HCT116 (cell line): ENCODE data around the gene OSBP2. TPM values are rescaled to one million over a fixed set of nuclear protein-coding genes. Genes with fewer than 3 reads are reported as not detected.

Experiments
- ATAC-seq: fragments of 200-7000 bp; cut with Tn5 transposase; 2 replicates; pipeline ENCODE4 v1.9.1; 2020; ENCODE audit warnings: mild to moderate bottlenecking, moderate library complexity
- BruUV-seq: library from RNA; stranded (reverse); fragments of 400-500 nt; replicated peaks from 2 replicates; lab custom pipeline; 2021; lab: Mats Ljungman, UMichigan
- CTCF ChIA-PET: fragments of 300-600 bp; sonication (Branson Sonifier 250); formaldehyde crosslinking; loops from one replicate; lab custom pipeline; 2021; ENCODE audit warnings: antibody characterized with exemption; lab: Charles Lee
- POLR2A ChIA-PET: fragments of 300-600, 350-600 bp; sonication (Branson Sonifier 250); formaldehyde crosslinking; loops from one replicate; lab custom pipeline; 2021; ENCODE audit warnings: antibody characterized with exemption; lab: Charles Lee
- RAD21 ChIA-PET, 2 experiments: fragments of 300-600 bp; sonication (Branson Sonifier 250); formaldehyde crosslinking; loops; one replicate each; lab custom pipeline; 2023; ENCODE audit warnings: low total read pairs in 2 of 2; ENCODE audit not compliant: uncharacterized antibody in 2 of 2, unreplicated experiment in 2 of 2, low non-redundant PET in 1 of 2; lab: Charles Lee
- DNase-seq: peaks from one replicate; pipeline ENCODE4 v3.0.0-alpha.2; 2010; ENCODE audit warnings: low read depth, low spot score
- H2AFZ ChIP-seq: fragments of 200-600 bp; shearing (Covaris generic), sonication (generic); 2 replicates; pipeline ENCODE4 v1.6.1; 2017; ENCODE audit warnings: low read depth, mixed run types, mixed read lengths, antibody characterized with exemption, low read length; ENCODE audit not compliant: poor library complexity, severe bottlenecking
- H3K27ac ChIP-seq: 2 replicates; pipeline ENCODE4 v1.5.1; 2012; ENCODE audit warnings: low read depth, low read length
- H3K27me3 ChIP-seq: fragments of 200-600 bp; sonication (generic); 2 replicates; pipeline ENCODE4 v1.6.1; 2016; ENCODE audit warnings: mixed run types, low read length, mixed read lengths; ENCODE audit not compliant: insufficient read depth
- H3K36me3 ChIP-seq, 2 experiments: fragments of 200-500 bp in 1 of 2; fragments of 200-600 bp in 1 of 2; sonication (Bioruptor generic) in 1 of 2; sonication (generic) in 1 of 2; 2 replicates each; pipeline versions ENCODE4 v1.5.1 to v1.6.1; 2014 to 2016; ENCODE audit warnings: low read length in 2 of 2, inconsistent platforms in 1 of 2, mixed read lengths in 1 of 2, mixed run types in 1 of 2; ENCODE audit not compliant: insufficient read depth in 2 of 2, control insufficient read depth in 1 of 2
- H3K4me1 ChIP-seq, 2 experiments: fragments of 200-600 bp in 1 of 2; sonication (generic) in 1 of 2; 2 replicates each; pipeline versions ENCODE4 v1.5.1 to v1.6.1; 2012 to 2017; ENCODE audit warnings: low read length in 2 of 2, inconsistent platforms in 1 of 2, mild to moderate bottlenecking in 1 of 2, mixed read lengths in 1 of 2, mixed run types in 1 of 2, moderate library complexity in 1 of 2; ENCODE audit not compliant: insufficient read depth in 2 of 2, control insufficient read depth in 1 of 2
- H3K4me2 ChIP-seq: fragments of 200-600 bp; sonication (generic); 2 replicates; pipeline ENCODE4 v1.6.1; 2017; ENCODE audit warnings: mixed run types, low read length, mixed read lengths
- H3K4me3 ChIP-seq, 2 experiments: fragments of 200-600 bp in 1 of 2; sonication (generic) in 1 of 2; replicated peaks in 1 of 2; 2 replicates each; pipeline ENCODE4 v1.5.1; 2011 to 2016; ENCODE audit warnings: low read length in 2 of 2, control low read depth in 1 of 2, low read depth in 1 of 2, mild to moderate bottlenecking in 1 of 2, mixed read lengths in 1 of 2, mixed run types in 1 of 2
- H3K79me2 ChIP-seq: fragments of 200-600 bp; sonication (generic); 2 replicates; pipeline ENCODE4 v1.6.1; 2017; ENCODE audit warnings: mild to moderate bottlenecking, mixed run types, low read length, moderate library complexity, mixed read lengths; ENCODE audit not compliant: insufficient read depth
- H3K9ac ChIP-seq: fragments of 200-600 bp; sonication (generic); 2 replicates; pipeline ENCODE4 v1.6.1; 2016; ENCODE audit warnings: low read length, mixed read lengths
- H3K9me2 ChIP-seq: fragments of 200-600 bp; sonication (generic), shearing (Covaris generic); 2 replicates; pipeline ENCODE4 v1.6.1; 2017; ENCODE audit warnings: mixed run types, mild to moderate bottlenecking, moderate library complexity; ENCODE audit not compliant: insufficient read depth
- H3K9me3 ChIP-seq, 2 experiments: fragments of 200-500 bp in 1 of 2; fragments of 200-600 bp in 1 of 2; sonication (Bioruptor generic) in 1 of 2; sonication (generic) in 1 of 2; 2 replicates each; pipeline ENCODE4 v1.6.1; 2014 to 2017; ENCODE audit warnings: low read length in 2 of 2, mixed read lengths in 2 of 2, inconsistent platforms in 1 of 2, low read depth in 1 of 2, mild to moderate bottlenecking in 1 of 2, mixed run types in 1 of 2, moderate library complexity in 1 of 2; ENCODE audit not compliant: control insufficient read depth in 1 of 2, insufficient read depth in 1 of 2
- H4K20me1 ChIP-seq: fragments of 200-600 bp; sonication (generic), shearing (Covaris generic); 2 replicates; pipeline ENCODE4 v1.6.1; 2017; ENCODE audit warnings: mixed run types, mild to moderate bottlenecking, moderate library complexity; ENCODE audit not compliant: insufficient read depth
- CBX3 ChIP-seq: IDR thresholded peaks from 2 replicates; pipeline ENCODE4 v1.6.1; 2012; ENCODE audit warnings: low read depth
- EGR1 ChIP-seq: IDR thresholded peaks from 2 replicates; pipeline ENCODE4 v1.6.1; 2012; ENCODE audit warnings: low read depth
- ELF1 ChIP-seq: IDR thresholded peaks from 2 replicates; pipeline ENCODE4 v1.6.1; 2012; ENCODE audit warnings: low read depth, borderline replicate concordance
- POLR2A ChIP-seq: IDR thresholded peaks from 2 replicates; pipeline ENCODE4 v1.7.0; 2011; ENCODE audit warnings: borderline replicate concordance; ENCODE audit not compliant: insufficient read depth, insufficient read length; ENCODE audit errors: extremely low read depth
- RAD21 ChIP-seq: IDR thresholded peaks from 2 replicates; pipeline ENCODE4 v1.6.1; 2012; ENCODE audit warnings: low read depth, mild to moderate bottlenecking
- SIN3A ChIP-seq: IDR thresholded peaks from 2 replicates; pipeline ENCODE4 v1.6.1; 2012; ENCODE audit warnings: low read depth
- SP1 ChIP-seq: IDR thresholded peaks from 2 replicates; pipeline ENCODE4 v1.6.1; 2012; ENCODE audit warnings: low read depth
- ZNF274 ChIP-seq: fragments of 200-500 bp; sonication (Bioruptor generic); IDR thresholded peaks from 2 replicates; pipeline ENCODE4 v1.6.1; 2014; ENCODE audit warnings: mild to moderate bottlenecking, low read depth, low read length, inconsistent platforms
- intact Hi-C: fragments of 100-400 bp; cut with micrococcal nuclease; formaldehyde crosslinking; loops from 2 replicates; pipeline ENCODE4 v1.10.0; 2022
- total RNA-seq: library from RNA; stranded (reverse); gene quantifications from one replicate; pipeline ENCODE4 v1.2.1, GENCODE V29; 2021; ENCODE audit not compliant: unreplicated experiment
- TF ChIP-seq, protein P1 (sequence below), 3 experiments: fragments of 200-600 bp in 1 of 3; sonication (generic) in 1 of 3; IDR thresholded peaks in 2 of 3; conservative IDR thresholded peaks in 1 of 3; 2 replicates each; pipeline ENCODE4 v1.5.1; 2012 to 2017; ENCODE audit warnings: low read depth in 2 of 3, low read length in 2 of 3, antibody characterized with exemption in 1 of 3, borderline replicate concordance in 1 of 3, control low read depth in 1 of 3, mild to moderate bottlenecking in 1 of 3, mixed read lengths in 1 of 3, mixed run types in 1 of 3, moderate library complexity in 1 of 3; ENCODE audit not compliant: insufficient read depth in 1 of 3
- TF ChIP-seq, protein P2 (sequence below): IDR thresholded peaks from 2 replicates; pipeline ENCODE4 v1.6.1; 2012
- TF ChIP-seq, protein P3 (sequence below): IDR thresholded peaks from 2 replicates; pipeline ENCODE4 v1.6.1; 2012; ENCODE audit warnings: low read depth

OSBP2 gene
- total RNA-seq, 1 experiment from 2014 or later: 12.9 TPM

DNA sequence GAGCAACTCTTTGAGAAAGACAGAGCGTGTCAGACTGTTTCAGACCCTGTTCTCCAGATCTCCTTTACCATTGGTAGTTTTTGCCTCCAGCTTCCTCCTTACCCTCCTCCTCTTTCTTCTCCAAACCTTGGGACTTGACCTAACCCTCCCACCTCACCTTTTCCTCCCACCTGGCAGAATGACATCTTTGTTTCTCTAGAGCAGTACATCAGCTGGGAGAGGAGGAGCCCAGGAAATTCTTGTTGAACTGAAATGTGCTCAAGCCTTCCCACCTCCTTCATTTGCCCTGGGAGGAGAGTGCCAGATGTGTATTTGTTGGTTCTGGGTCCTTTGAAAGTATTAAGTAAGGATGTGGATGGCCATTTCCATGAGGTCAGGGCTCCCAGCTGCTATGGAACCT lies 17.4 kb downstream of the OSBP2 start:
- RAD21 ChIA-PET: no interaction called here
- intact Hi-C loops: no loop called here
- H3K36me3 ChIP-seq: no peaks in the 10 kb centered on the region
- H3K27ac ChIP-seq: no peak overlapping the region
- no peaks in the 10 kb centered on the region for H3K27me3 ChIP-seq
- ATAC-seq: no peak
- POLR2A ChIA-PET: no interaction called here
- CTCF ChIA-PET: interaction anchor here (0.6 kb wide), 1 partner anchor 105 kb away, joined by 3 read pairs; the partner anchor contains the start of gene TCN2
- TF ChIP-seq, protein P1, sequence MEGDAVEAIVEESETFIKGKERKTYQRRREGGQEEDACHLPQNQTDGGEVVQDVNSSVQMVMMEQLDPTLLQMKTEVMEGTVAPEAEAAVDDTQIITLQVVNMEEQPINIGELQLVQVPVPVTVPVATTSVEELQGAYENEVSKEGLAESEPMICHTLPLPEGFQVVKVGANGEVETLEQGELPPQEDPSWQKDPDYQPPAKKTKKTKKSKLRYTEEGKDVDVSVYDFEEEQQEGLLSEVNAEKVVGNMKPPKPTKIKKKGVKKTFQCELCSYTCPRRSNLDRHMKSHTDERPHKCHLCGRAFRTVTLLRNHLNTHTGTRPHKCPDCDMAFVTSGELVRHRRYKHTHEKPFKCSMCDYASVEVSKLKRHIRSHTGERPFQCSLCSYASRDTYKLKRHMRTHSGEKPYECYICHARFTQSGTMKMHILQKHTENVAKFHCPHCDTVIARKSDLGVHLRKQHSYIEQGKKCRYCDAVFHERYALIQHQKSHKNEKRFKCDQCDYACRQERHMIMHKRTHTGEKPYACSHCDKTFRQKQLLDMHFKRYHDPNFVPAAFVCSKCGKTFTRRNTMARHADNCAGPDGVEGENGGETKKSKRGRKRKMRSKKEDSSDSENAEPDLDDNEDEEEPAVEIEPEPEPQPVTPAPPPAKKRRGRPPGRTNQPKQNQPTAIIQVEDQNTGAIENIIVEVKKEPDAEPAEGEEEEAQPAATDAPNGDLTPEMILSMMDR (IDR thresholded peaks at IDR 0.05 in 2 of 3, conservative IDR thresholded peaks at IDR 0.05 in 1 of 3; ENCODE audit: borderline replicate concordance in 1 of 3, insufficient read depth in 1 of 3, low read depth in 2 of 3, low read length in 2 of 3): no peak
- TF ChIP-seq CBX3 (no peak), EGR1 (no peak), SP1 (no peak), ZNF274 (no peak)
- TF ChIP-seq, protein P2, sequence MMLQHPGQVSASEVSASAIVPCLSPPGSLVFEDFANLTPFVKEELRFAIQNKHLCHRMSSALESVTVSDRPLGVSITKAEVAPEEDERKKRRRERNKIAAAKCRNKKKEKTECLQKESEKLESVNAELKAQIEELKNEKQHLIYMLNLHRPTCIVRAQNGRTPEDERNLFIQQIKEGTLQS: no peak
- TF ChIP-seq, all 23 proteins: peak for 0
- BruUV-seq: no TSS peak
- no peaks in the 10 kb centered on the region for H3K9me2 ChIP-seq
- H2AFZ ChIP-seq: no peak overlapping the region
- H3K9me3 ChIP-seq: no peaks in the 10 kb centered on the region; a peak in 1 of 4 replicates
- H3K4me2 ChIP-seq: no peak overlapping the region
- peaks cover 3% of the 10 kb centered on the region; the same call in 1 of the 2 replicates for H3K79me2 ChIP-seq
- H3K4me1 ChIP-seq: peaks cover 12 to 26% of the 10 kb centered on the region in 2 experiments
- H3K4me3 ChIP-seq: no peak overlapping the region
- no peaks in the 10 kb centered on the region for H4K20me1 ChIP-seq
- H3K9ac ChIP-seq: no peak overlapping the region
- no peak for DNase-seq

DNA sequence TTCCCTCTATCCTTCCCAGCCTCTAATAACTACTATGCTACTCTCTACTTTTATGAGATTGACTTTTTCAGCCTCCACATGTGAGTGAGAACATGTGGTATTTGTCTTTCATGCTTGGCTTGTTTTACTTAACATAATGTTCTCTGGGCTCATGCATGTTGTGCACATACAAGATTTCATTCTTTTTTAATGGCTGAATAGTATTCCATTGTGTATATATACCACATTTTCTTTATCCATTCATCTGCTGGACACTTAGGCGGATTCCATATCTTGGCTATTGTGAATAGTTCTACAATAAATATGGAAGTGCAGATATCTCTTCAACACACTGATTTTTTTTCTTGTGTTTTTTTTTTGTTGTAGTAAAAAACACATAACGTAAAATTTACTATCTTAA lies 19.4 kb downstream of the OSBP2 start:
- CTCF ChIA-PET: no interaction called here

More for the DNA sequence above, 19.4 kb downstream of the OSBP2 start:
- no peak overlapping the region for H2AFZ ChIP-seq
- peaks cover 3% of the 10 kb centered on the region; the same call in 1 of the 2 replicates for H3K79me2 ChIP-seq
- H3K4me3 ChIP-seq: no peak overlapping the region
- RAD21 ChIA-PET: no interaction called here
- no peaks in the 10 kb centered on the region for H3K27me3 ChIP-seq
- no peak overlapping the region for H3K27ac ChIP-seq
- ATAC-seq (no peak), DNase-seq (no peak)
- BruUV-seq: no TSS peak
- no peaks in the 10 kb centered on the region for H3K36me3 ChIP-seq
- TF ChIP-seq, protein P3, sequence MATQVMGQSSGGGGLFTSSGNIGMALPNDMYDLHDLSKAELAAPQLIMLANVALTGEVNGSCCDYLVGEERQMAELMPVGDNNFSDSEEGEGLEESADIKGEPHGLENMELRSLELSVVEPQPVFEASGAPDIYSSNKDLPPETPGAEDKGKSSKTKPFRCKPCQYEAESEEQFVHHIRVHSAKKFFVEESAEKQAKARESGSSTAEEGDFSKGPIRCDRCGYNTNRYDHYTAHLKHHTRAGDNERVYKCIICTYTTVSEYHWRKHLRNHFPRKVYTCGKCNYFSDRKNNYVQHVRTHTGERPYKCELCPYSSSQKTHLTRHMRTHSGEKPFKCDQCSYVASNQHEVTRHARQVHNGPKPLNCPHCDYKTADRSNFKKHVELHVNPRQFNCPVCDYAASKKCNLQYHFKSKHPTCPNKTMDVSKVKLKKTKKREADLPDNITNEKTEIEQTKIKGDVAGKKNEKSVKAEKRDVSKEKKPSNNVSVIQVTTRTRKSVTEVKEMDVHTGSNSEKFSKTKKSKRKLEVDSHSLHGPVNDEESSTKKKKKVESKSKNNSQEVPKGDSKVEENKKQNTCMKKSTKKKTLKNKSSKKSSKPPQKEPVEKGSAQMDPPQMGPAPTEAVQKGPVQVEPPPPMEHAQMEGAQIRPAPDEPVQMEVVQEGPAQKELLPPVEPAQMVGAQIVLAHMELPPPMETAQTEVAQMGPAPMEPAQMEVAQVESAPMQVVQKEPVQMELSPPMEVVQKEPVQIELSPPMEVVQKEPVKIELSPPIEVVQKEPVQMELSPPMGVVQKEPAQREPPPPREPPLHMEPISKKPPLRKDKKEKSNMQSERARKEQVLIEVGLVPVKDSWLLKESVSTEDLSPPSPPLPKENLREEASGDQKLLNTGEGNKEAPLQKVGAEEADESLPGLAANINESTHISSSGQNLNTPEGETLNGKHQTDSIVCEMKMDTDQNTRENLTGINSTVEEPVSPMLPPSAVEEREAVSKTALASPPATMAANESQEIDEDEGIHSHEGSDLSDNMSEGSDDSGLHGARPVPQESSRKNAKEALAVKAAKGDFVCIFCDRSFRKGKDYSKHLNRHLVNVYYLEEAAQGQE: no peak
- TF ChIP-seq CBX3 (no peak), ELF1 (no peak), SP1 (no peak), POLR2A (no peak), RAD21 (no peak), SIN3A (no peak)
- TF ChIP-seq, protein P2: no peak
- no peaks in the 10 kb centered on the region for H3K9me2 ChIP-seq
- no peaks in the 10 kb centered on the region; a peak in 1 of 4 replicates for H3K9me3 ChIP-seq
- H3K9ac ChIP-seq: no peak overlapping the region
- intact Hi-C loops: no loop called here
- POLR2A ChIA-PET: no interaction called here
- peaks cover 32 to 45% of the 10 kb centered on the region in 2 experiments for H3K4me1 ChIP-seq
- no peaks in the 10 kb centered on the region for H4K20me1 ChIP-seq
- no peak overlapping the region for H3K4me2 ChIP-seq
